Measurements from ENCODE around the gene FBXO36. TPM values are rescaled to one million over a fixed set of nuclear protein-coding genes. Genes with fewer than 3 reads are reported as not detected.
"Not testable (repeated sequence)": the region's sequence is repeated elsewhere in the genome, so short reads cannot be mapped to it uniquely, and the experiment has no call there.

The FBXO36 gene
- total and polyA plus RNA-seq, 4 donors, result 0.56 to 1.3 (median 0.69) TPM

GRCh38 chr2:229921892-229922448 is 333 bp upstream of the FBXO36 start, which contains the start of gene TRIP12:
Gene TRIP12, minus strand, starts transcription at chr2:229922009. Its CDS starts 41,930 bp downstream, at chr2:229880079.
- Histone ChIP-seq H3K4me3 (ENCODE audit: low read depth in 1 of 3, low read length in 3 of 3) (peak within 1 kb of the TSS; percentile 85 to 96 (median 91)), H3K4me1 (ENCODE audit: control insufficient read depth in 4 of 4, insufficient read depth in 4 of 4, low read length in 3 of 4) (peaks cover 0 to 26% (median 15%) of the 10 kb centered on the region in 4 donors), H3K9me3 (ENCODE audit: control insufficient read depth in 4 of 4, low read length in 3 of 4) (no peaks in the 10 kb centered on the region), H3K36me3 (ENCODE audit: control insufficient read depth in 4 of 4, insufficient read depth in 3 of 4, low read depth in 1 of 4, low read length in 3 of 4) (peaks cover 0 to 5% (median 3%) of the 10 kb centered on the region in 4 donors), H3K9ac (ENCODE audit: low read depth in 1 of 2, low read length in 2 of 2) (peak within 1 kb of the TSS; percentile 87 to 93), H3K27ac (ENCODE audit: low read depth in 1 of 2, low read length in 2 of 2) (peak within 1 kb of the TSS; percentile 87 to 91), H3K27me3 (ENCODE audit: control insufficient read depth in 4 of 4, insufficient read depth in 4 of 4, low read length in 3 of 4) (no peaks in the 10 kb centered on the region)
- under 1% methylated on average over 49 of the region's 49 CpGs for WGBS
- DNase-seq (ENCODE audit: low spot score), result peak; percentile 89
- TF ChIP-seq RAD21 (IDR thresholded peaks at IDR 0.05) (peak in 1 of 2 donors; percentile 17), FOXA1 (IDR thresholded peaks at IDR 0.05) (no peak), RXRA (IDR thresholded peaks at IDR 0.05) (peak; percentile 49 to 68), NR2F2 (IDR thresholded peaks at IDR 0.05) (peak; percentile 99), TAF1 (conservative IDR thresholded peaks at IDR 0.05) (peak; percentile 20), ATF3 (IDR thresholded peaks at IDR 0.05) (no peak), HNF4A (conservative IDR thresholded peaks at IDR 0.05) (peak; percentile 48 to 52), JUND (IDR thresholded peaks at IDR 0.05) (peak in 1 of 2 donors; percentile 25), EGR1 (IDR thresholded peaks at IDR 0.05; ENCODE audit: low read depth in 2 of 2) (peak; percentile 67 to 73), SP1 (IDR thresholded peaks at IDR 0.05) (peak; percentile 61), GABPA (IDR thresholded peaks at IDR 0.05 in 1 of 2, conservative IDR thresholded peaks at IDR 0.05 in 1 of 2) (peak; percentile 43 to 82)
- TF ChIP-seq, protein P1, sequence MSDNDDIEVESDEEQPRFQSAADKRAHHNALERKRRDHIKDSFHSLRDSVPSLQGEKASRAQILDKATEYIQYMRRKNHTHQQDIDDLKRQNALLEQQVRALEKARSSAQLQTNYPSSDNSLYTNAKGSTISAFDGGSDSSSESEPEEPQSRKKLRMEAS (IDR thresholded peaks at IDR 0.05), result peak; percentile 28
- TF ChIP-seq, protein P2, sequence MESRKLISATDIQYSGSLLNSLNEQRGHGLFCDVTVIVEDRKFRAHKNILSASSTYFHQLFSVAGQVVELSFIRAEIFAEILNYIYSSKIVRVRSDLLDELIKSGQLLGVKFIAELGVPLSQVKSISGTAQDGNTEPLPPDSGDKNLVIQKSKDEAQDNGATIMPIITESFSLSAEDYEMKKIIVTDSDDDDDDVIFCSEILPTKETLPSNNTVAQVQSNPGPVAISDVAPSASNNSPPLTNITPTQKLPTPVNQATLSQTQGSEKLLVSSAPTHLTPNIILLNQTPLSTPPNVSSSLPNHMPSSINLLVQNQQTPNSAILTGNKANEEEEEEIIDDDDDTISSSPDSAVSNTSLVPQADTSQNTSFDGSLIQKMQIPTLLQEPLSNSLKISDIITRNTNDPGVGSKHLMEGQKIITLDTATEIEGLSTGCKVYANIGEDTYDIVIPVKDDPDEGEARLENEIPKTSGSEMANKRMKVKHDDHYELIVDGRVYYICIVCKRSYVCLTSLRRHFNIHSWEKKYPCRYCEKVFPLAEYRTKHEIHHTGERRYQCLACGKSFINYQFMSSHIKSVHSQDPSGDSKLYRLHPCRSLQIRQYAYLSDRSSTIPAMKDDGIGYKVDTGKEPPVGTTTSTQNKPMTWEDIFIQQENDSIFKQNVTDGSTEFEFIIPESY (IDR thresholded peaks at IDR 0.05), result no peak
- TF ChIP-seq, protein P3, sequence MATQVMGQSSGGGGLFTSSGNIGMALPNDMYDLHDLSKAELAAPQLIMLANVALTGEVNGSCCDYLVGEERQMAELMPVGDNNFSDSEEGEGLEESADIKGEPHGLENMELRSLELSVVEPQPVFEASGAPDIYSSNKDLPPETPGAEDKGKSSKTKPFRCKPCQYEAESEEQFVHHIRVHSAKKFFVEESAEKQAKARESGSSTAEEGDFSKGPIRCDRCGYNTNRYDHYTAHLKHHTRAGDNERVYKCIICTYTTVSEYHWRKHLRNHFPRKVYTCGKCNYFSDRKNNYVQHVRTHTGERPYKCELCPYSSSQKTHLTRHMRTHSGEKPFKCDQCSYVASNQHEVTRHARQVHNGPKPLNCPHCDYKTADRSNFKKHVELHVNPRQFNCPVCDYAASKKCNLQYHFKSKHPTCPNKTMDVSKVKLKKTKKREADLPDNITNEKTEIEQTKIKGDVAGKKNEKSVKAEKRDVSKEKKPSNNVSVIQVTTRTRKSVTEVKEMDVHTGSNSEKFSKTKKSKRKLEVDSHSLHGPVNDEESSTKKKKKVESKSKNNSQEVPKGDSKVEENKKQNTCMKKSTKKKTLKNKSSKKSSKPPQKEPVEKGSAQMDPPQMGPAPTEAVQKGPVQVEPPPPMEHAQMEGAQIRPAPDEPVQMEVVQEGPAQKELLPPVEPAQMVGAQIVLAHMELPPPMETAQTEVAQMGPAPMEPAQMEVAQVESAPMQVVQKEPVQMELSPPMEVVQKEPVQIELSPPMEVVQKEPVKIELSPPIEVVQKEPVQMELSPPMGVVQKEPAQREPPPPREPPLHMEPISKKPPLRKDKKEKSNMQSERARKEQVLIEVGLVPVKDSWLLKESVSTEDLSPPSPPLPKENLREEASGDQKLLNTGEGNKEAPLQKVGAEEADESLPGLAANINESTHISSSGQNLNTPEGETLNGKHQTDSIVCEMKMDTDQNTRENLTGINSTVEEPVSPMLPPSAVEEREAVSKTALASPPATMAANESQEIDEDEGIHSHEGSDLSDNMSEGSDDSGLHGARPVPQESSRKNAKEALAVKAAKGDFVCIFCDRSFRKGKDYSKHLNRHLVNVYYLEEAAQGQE (IDR thresholded peaks at IDR 0.05), result peak; percentile 35

DNA sequence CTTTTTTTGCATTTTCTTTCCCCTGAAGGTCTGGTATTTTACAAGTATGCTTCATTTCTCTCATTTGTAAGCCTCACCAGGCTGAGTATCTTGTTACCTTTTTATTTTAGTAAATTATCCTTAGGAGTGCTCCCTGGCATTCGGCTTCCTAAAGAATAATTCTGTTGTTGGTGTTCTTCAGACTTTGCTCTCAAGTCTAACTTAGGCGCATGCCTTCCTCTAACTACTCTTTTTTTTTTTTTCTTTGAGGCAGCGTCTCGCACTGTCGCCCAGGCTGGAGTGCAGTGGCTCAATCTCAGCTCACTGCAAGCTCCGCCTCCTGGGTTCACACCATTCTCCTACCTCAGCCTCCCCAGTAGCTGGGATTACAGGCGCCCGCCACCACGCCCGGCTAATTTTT is 2.2 kb downstream of the FBXO36 start:
- WGBS, result 96% methylated on average over 10 of the region's 10 CpGs
- H3K4me1 ChIP-seq (ENCODE audit: control insufficient read depth in 4 of 4, insufficient read depth in 4 of 4, low read length in 3 of 4), result peaks cover 0 to 19% (median 14%) of the 10 kb centered on the region in 4 donors
- not testable (repeated sequence) for H3K9me3 ChIP-seq (ENCODE audit: control insufficient read depth in 4 of 4, low read length in 3 of 4); DNase-seq (ENCODE audit: low spot score); H3K27ac ChIP-seq (ENCODE audit: low read depth in 1 of 2, low read length in 2 of 2); H3K4me3 ChIP-seq (ENCODE audit: low read depth in 1 of 3, low read length in 3 of 3); H3K36me3 ChIP-seq (ENCODE audit: control insufficient read depth in 4 of 4, insufficient read depth in 3 of 4, low read depth in 1 of 4, low read length in 3 of 4); H3K27me3 ChIP-seq (ENCODE audit: control insufficient read depth in 4 of 4, insufficient read depth in 4 of 4, low read length in 3 of 4); H3K9ac ChIP-seq (ENCODE audit: low read depth in 1 of 2, low read length in 2 of 2)
